ENCODE measurements around the gene MAGEA4.

MAGEA4 gene

DNA sequence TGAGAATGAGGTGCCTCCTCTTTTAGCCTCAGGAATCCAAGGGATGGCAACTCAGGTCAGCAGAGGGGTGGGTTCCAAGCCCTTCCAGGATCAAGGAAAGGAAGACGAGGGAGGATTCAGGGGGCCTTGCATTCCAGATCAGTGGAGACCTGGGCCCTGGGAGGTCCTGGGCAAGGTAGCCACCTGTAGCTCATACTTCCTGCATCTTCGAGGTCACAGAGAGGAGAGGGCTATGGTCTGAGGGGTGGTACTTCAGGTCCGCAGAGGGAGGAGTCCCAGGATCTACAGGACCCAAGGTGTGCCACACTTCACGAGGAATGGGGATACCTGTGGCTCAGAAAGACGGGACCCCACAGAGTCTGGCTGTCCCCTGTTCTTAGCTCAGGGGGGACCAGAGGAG, 9.2 kb downstream of the MAGEA4 start:
- DNase-seq, result no peak
- intact Hi-C loops (cut with DNase I), result no loop called here

DNA sequence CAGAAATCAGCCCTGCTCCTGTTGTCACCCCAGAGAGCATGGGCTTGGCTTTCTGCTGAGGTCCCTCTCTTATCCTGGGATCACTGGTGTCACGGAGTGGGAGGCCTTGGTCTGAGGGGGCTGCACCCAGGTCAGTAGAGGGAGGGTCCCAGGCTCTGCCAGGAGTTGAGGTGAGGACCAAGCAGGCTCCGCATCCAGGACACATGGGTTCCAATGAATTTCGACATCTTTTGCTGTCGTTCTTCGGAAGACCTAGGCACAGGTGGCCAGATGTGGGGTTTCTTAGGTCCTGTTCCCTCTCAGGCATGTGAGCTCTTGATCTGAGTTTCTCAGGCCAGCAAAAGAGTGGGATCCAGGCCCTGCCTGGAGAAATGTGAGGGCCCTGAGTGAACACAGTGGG, 10.0 kb downstream of the MAGEA4 start:
- no peak for DNase-seq
- intact Hi-C loops (cut with DNase I), result no loop called here

GRCh38 chrX:151923648-151924047, 11.0 kb downstream of the MAGEA4 start:
- intact Hi-C loops (cut with DNase I), result no loop called here
- no peak for DNase-seq

DNA sequence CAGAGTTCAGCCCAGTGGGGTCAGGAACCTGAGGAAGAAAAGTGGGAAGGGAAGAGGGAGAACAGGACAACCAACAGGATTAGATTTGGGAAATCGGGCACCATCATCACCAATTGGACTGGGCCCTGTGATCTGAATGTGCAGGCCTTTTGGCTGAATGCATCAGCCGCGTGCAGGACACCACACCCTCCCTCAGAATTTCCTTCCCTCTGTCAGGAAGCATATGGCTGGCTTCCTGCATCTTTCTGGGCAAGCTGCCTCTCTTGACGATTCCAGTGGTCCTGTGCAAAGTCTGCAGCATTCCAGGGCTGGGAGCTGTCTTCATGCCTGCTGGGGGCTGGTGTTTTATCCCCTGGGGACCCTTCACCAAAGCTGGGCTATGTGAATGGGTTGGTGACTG, 16.4 kb downstream of the MAGEA4 start:
- intact Hi-C loops (cut with DNase I), result no loop called here
- DNase-seq, result no peak

- intact Hi-C loops (cut with DNase I), result no loop called here
- no peak for DNase-seq
Observed at GRCh38 chrX:151935358-151935757, 22.7 kb downstream of the MAGEA4 start.

GRCh38 chrX:151938172-151938571, 25.5 kb downstream of the MAGEA4 start:
- intact Hi-C loops (cut with DNase I), result no loop called here

DNA sequence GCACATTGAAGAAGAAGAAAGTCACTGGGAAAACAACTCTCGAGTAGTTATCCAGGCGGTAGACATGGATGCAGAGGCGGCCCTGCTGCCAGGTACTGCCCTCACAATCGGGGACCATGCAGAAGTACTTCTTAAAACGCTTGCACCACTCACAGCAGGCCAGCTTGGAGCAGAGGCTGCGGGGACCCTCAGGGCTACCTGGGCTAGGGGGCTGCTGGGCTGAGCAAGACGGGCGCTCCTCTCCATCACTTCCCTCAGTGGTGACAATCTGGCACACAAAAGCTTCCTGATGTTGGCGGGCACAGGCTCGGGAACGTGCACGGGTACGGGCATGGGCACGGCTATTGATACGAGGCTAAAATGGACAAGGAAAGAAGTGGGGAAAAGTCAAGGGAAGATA, 42.0 kb downstream of the MAGEA4 start:
- intact Hi-C loops (cut with DNase I), result no loop called here
- no peak for DNase-seq

More at GRCh38 chrX:151938172-151938571, 25.5 kb downstream of the MAGEA4 start:
- no peak for DNase-seq

DNA sequence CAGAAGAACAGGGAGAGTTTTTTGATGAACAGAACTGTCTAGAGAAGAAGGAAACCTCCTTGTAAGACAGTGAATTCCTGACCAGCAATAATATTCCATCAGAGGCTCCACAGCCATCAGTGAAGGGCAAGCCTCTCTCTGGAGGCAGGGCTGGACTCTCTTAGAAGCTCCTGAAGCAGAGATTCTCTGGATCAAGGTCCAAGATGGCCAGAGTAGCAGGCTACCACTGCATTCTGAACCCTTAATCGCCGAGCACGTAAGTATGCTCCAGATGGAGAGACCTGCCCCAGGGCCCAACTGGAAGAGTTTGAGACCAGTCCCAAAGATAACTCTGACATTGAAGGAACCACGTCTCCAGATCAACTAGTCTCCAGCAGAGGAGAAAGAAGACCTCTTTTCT, 45.4 kb downstream of the MAGEA4 start:
- intact Hi-C loops (cut with DNase I), result no loop called here
- DNase-seq, result no peak

DNA sequence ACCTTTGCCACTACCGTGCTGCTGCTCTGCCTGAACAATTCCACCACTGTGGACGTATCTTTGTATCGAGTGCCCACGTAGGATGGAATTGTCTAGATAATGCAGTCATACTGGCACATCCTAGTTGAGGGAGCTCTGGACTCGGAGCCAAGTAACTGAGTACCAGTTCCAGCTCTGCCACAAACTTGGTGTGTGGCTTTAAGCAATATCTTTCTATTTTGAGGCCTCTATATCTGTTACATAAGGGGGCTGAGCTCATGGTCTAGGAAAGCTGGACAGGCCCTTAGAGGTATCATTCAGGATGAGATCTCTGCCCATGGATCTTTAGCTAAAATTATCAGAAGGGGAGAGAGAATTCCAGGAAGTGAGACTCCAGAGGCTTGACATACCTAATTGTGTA, 49.3 kb downstream of the MAGEA4 start:
- intact Hi-C loops (cut with DNase I), result no loop called here
- no peak for DNase-seq

GRCh38 chrX:151966236-151966635, 53.5 kb downstream of the MAGEA4 start:
- no peak for DNase-seq
- intact Hi-C loops (cut with DNase I), result no loop called here

GRCh38 chrX:151970027-151970426, 57.3 kb downstream of the MAGEA4 start:
- intact Hi-C loops (cut with DNase I), result no loop called here
- peak in 2 of 42 donors; percentile 3 to 42 for DNase-seq

GRCh38 chrX:151970661-151971060, 58.0 kb downstream of the MAGEA4 start:
- peak in 11 of 42 donors; percentile 8 to 46 (median 13) for DNase-seq
- intact Hi-C loops (cut with DNase I), result no loop called here

GRCh38 chrX:151973060-151973661, 60.5 kb downstream of the MAGEA4 start:
- DNase-seq, result no peak
- intact Hi-C loops (cut with DNase I), result no loop called here

DNA sequence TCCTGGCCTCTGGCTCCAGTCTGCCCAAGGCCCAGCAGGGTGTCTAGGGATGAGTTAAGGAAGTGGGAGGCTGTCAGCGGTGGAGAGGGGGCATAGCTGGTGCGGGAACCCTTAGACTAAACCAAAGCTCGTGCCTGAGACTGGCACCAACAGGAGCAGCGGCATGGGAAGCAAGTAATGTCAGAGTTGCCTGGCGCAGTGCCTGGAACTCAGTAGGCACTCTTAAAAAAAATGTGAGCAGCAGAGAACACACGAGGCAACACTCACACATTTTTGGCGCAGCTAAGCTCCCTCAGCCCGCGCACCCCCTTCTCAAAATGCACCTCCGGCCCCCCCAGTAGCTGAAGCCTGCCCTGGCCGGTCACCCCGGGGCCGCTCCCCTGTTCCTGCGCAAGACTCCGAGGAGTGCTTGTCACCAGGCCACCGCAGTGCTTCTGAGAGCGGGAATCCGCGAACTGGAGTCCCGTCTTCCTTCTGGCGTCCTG, 61.2 kb downstream of the MAGEA4 start:
- DNase-seq, result peak in 1 of 42 donors; percentile 1

More for the DNA sequence above, 61.2 kb downstream of the MAGEA4 start:
- intact Hi-C loops (cut with DNase I), result no loop called here

Measured in head of caudate nucleus (tissue), 42 donors.